Liver (tissue), 9 donors: ENCODE results near the gene CDK11A. TPM values are rescaled to one million over a fixed set of nuclear protein-coding genes. Genes with fewer than 3 reads are reported as not detected.
A peak's percentile ranks its signal among the peaks of the same experiment; 100 is the strongest.
"Not testable (repeated sequence)": the region's sequence is repeated elsewhere in the genome, so short reads cannot be mapped to it uniquely, and the experiment has no call there.

Experiments used
- DNase-seq: peaks from one replicate; pipeline ENCODE4 v3.0.0-alpha.2; 2017; ENCODE audit warnings: low spot score
- H3K27ac ChIP-seq, 2 donors: one replicate each; pipeline ENCODE4 v1.7.0; 2013; ENCODE audit warnings: inconsistent platforms in 2 of 2, low read length in 2 of 2, control low read depth in 1 of 2, low read depth in 1 of 2, mild to moderate bottlenecking in 1 of 2
- H3K27me3 ChIP-seq, 4 donors: one replicate each; pipeline versions ENCODE4 v1.6.1 to v1.7.0; 2013; ENCODE audit warnings: low read length in 3 of 4, inconsistent platforms in 1 of 4, mild to moderate bottlenecking in 1 of 4, moderate library complexity in 1 of 4; ENCODE audit not compliant: control insufficient read depth in 4 of 4, insufficient read depth in 4 of 4
- H3K36me3 ChIP-seq, 4 donors: one replicate each; pipeline versions ENCODE4 v1.6.1 to v1.7.0; 2013; ENCODE audit warnings: low read length in 3 of 4, mild to moderate bottlenecking in 3 of 4, low read depth in 1 of 4, moderate library complexity in 1 of 4; ENCODE audit not compliant: control insufficient read depth in 4 of 4, insufficient read depth in 3 of 4
- H3K4me1 ChIP-seq, 4 donors: one replicate each; pipeline versions ENCODE4 v1.6.1 to v1.7.0; 2013; ENCODE audit warnings: low read length in 3 of 4, mild to moderate bottlenecking in 3 of 4, moderate library complexity in 1 of 4; ENCODE audit not compliant: control insufficient read depth in 4 of 4, insufficient read depth in 4 of 4
- H3K4me3 ChIP-seq, 3 donors: one replicate each; pipeline versions ENCODE4 v1.6.1 to v1.7.0; 2013; ENCODE audit warnings: low read length in 3 of 3, control low read depth in 1 of 3, low read depth in 1 of 3, mild to moderate bottlenecking in 1 of 3
- H3K9ac ChIP-seq, 2 donors: one replicate each; pipeline ENCODE4 v1.7.0; 2013; ENCODE audit warnings: low read length in 2 of 2, mild to moderate bottlenecking in 2 of 2, moderate library complexity in 2 of 2, control low read depth in 1 of 2, low read depth in 1 of 2
- H3K9me3 ChIP-seq, 4 donors: one replicate each; pipeline versions ENCODE4 v1.6.1 to v1.7.0; 2013; ENCODE audit warnings: low read length in 3 of 4; ENCODE audit not compliant: control insufficient read depth in 4 of 4
- CTCF ChIP-seq: fragments of 150-350 bp; IDR thresholded peaks from 2 replicates; pipeline ENCODE4 v1.5.1; 2017; ENCODE audit warnings: improper control_type of control experiment, low read depth, low read length; ENCODE audit not compliant: missing input control
- EGR1 ChIP-seq, 2 donors: IDR thresholded peaks; 2 replicates each; pipeline ENCODE4 v1.6.1; 2016 to 2018; ENCODE audit warnings: antibody characterized with exemption in 2 of 2, low read depth in 2 of 2
- FOXA1 ChIP-seq: IDR thresholded peaks from 2 replicates; pipeline ENCODE4 v1.6.1; 2016; ENCODE audit warnings: antibody characterized with exemption
- FOXA2 ChIP-seq: IDR thresholded peaks from 2 replicates; pipeline ENCODE4 v1.6.1; 2016; ENCODE audit warnings: antibody characterized with exemption
- GABPA ChIP-seq, 2 donors: IDR thresholded peaks in 1 of 2; conservative IDR thresholded peaks in 1 of 2; 2 replicates each; pipeline ENCODE4 v1.6.1; 2016; ENCODE audit warnings: antibody characterized with exemption in 2 of 2, mild to moderate bottlenecking in 1 of 2, moderate library complexity in 1 of 2
- HNF4A ChIP-seq, 2 donors: conservative IDR thresholded peaks; 2 replicates each; pipeline ENCODE4 v1.6.1; 2016; ENCODE audit warnings: antibody characterized with exemption in 2 of 2, mild to moderate bottlenecking in 2 of 2
- HNF4G ChIP-seq: IDR thresholded peaks from 2 replicates; pipeline ENCODE4 v1.6.1; 2016; ENCODE audit warnings: antibody characterized with exemption
- JUND ChIP-seq, 2 donors: IDR thresholded peaks; 2 replicates each; pipeline ENCODE4 v1.6.1; 2016; ENCODE audit warnings: antibody characterized with exemption in 2 of 2
- NR2F2 ChIP-seq: IDR thresholded peaks from 2 replicates; pipeline ENCODE4 v1.6.1; 2016; ENCODE audit warnings: antibody characterized with exemption
- RAD21 ChIP-seq, 2 donors: IDR thresholded peaks; 2 replicates each; pipeline ENCODE4 v1.6.1; 2016; ENCODE audit warnings: antibody characterized with exemption in 2 of 2, mild to moderate bottlenecking in 2 of 2
- RXRA ChIP-seq, 2 donors: IDR thresholded peaks; 2 replicates each; pipeline ENCODE4 v1.6.1; 2017 to 2018; ENCODE audit warnings: antibody characterized with exemption in 2 of 2, mild to moderate bottlenecking in 1 of 2
- SP1 ChIP-seq: IDR thresholded peaks from 2 replicates; pipeline ENCODE4 v1.6.1; 2018; ENCODE audit warnings: antibody characterized with exemption, mild to moderate bottlenecking
- YY1 ChIP-seq: IDR thresholded peaks from 2 replicates; pipeline ENCODE4 v1.6.1; 2016; ENCODE audit warnings: antibody characterized with exemption, mild to moderate bottlenecking
- WGBS: extraction: QIAGEN DNeasy Blood & Tissue Kit; methylation state at CpG from one replicate; pipeline ENCODE4 v1.1.7; 2013; 5-methylcytosine and 5-hydroxymethylcytosine counted together
- polyA plus RNA-seq, 2 donors: library from polyadenylated mRNA; stranded (reverse) in 1 of 2; unstranded in 1 of 2; fragments of 200-250 nt in 1 of 2; fragments of >200 nt in 1 of 2; fragmentation: Nextera tagmentation in 1 of 2; extraction: Ambion mirVana in 1 of 2; gene quantifications; one replicate each; pipeline versions ENCODE4 v1.2.1 to v1.2.3, GENCODE V29; 2013 to 2015
- total RNA-seq, 2 donors: library from RNA; depleted of rRNA; stranded (reverse); fragments of >200 nt; gene quantifications; one replicate each; pipeline ENCODE4 v1.2.3, GENCODE V29; 2014
- TF ChIP-seq, protein P1 (sequence below): IDR thresholded peaks from 2 replicates; pipeline ENCODE4 v1.6.1; 2016; ENCODE audit warnings: antibody characterized with exemption
- TF ChIP-seq, protein P2 (sequence below): IDR thresholded peaks from 2 replicates; pipeline ENCODE4 v1.6.1; 2016; ENCODE audit warnings: antibody characterized with exemption
- donor health status: healthy.
- donor health status: healthy.
- donor health status: healthy.
- donor health status: healthy.
- donor health status: healthy.

The CDK11A gene
- 10 to 100 TPM; 13.8 to 17.0 TPM for total RNA-seq
- polyA plus RNA-seq = 10 to 100 TPM; 13.7 to 14.1 TPM

- under 1% methylated on average over 56 of the region's 78 CpGs for WGBS
- Histone ChIP-seq H3K9ac (peak within 1 kb of the TSS in 1 of 2 donors; percentile 65), H3K4me3 (peak within 1 kb of the TSS; percentile 61 to 80 (median 78)), H3K27ac (peak within 1 kb of the TSS; percentile 71 to 81), H3K36me3 (peaks cover 0 to 12% (median 7%) of the 10 kb centered on the region in 4 donors)
- H3K27me3 ChIP-seq, H3K4me1 ChIP-seq, H3K9me3 ChIP-seq: not testable (repeated sequence)
- DNase-seq = peak; percentile 88
- TF ChIP-seq FOXA1 (peak; percentile 41), EGR1 (IDR thresholded peaks at IDR 0.05; ENCODE audit: low read depth in 2 of 2) (peak; percentile 46 to 60), RAD21 (IDR thresholded peaks at IDR 0.05) (peak in 1 of 2 donors; percentile 33), JUND (IDR thresholded peaks at IDR 0.05) (peak in 1 of 2 donors; percentile 62), YY1 (peak; percentile 48), NR2F2 (peak; percentile 85), RXRA (IDR thresholded peaks at IDR 0.05) (peak; percentile 76 to 81), GABPA (IDR thresholded peaks at IDR 0.05 in 1 of 2, conservative IDR thresholded peaks at IDR 0.05 in 1 of 2) (peak; percentile 79 to 94), SP1 (peak; percentile 68), HNF4A (conservative IDR thresholded peaks at IDR 0.05) (peak; percentile 47 to 66)
- TF ChIP-seq, protein P1, sequence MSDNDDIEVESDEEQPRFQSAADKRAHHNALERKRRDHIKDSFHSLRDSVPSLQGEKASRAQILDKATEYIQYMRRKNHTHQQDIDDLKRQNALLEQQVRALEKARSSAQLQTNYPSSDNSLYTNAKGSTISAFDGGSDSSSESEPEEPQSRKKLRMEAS = peak; percentile 66
- TF ChIP-seq, protein P2, sequence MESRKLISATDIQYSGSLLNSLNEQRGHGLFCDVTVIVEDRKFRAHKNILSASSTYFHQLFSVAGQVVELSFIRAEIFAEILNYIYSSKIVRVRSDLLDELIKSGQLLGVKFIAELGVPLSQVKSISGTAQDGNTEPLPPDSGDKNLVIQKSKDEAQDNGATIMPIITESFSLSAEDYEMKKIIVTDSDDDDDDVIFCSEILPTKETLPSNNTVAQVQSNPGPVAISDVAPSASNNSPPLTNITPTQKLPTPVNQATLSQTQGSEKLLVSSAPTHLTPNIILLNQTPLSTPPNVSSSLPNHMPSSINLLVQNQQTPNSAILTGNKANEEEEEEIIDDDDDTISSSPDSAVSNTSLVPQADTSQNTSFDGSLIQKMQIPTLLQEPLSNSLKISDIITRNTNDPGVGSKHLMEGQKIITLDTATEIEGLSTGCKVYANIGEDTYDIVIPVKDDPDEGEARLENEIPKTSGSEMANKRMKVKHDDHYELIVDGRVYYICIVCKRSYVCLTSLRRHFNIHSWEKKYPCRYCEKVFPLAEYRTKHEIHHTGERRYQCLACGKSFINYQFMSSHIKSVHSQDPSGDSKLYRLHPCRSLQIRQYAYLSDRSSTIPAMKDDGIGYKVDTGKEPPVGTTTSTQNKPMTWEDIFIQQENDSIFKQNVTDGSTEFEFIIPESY = peak; percentile 62
Observed at GRCh38 chr1:1724035-1724864, at the start of gene CDK11A. Gene CDK11A (minus strand): TSS chr1:1724357. CDS start chr1:1722818, 1,539 bp downstream.

- H3K9me3 ChIP-seq = peaks cover 0 to 3% (median 1%) of the 10 kb centered on the region in 4 donors
- H3K9ac ChIP-seq = no peak overlapping the region
- H3K27ac ChIP-seq = peak overlapping the region in 1 of 2 donors; percentile 12
- H3K4me3 ChIP-seq = no peak overlapping the region
- H3K27me3 ChIP-seq = no peaks in the 10 kb centered on the region
- no peak for DNase-seq
- TF ChIP-seq RXRA (IDR thresholded peaks at IDR 0.05) (no peak), NR2F2 (no peak), FOXA2 (no peak), GABPA (IDR thresholded peaks at IDR 0.05 in 1 of 2, conservative IDR thresholded peaks at IDR 0.05 in 1 of 2) (no peak), SP1 (no peak), CTCF (no peak), EGR1 (IDR thresholded peaks at IDR 0.05; ENCODE audit: low read depth in 2 of 2) (no peak), HNF4G (no peak)
- 82% methylated on average over 4 of the region's 4 CpGs for WGBS
- H3K36me3 ChIP-seq = peaks cover 2 to 11% (median 6%) of the 10 kb centered on the region in 4 donors
- peaks cover 8 to 36% (median 23%) of the 10 kb centered on the region in 4 donors for H3K4me1 ChIP-seq
Observed at GRCh38 chr1:1773874-1774273, 49.7 kb upstream of the CDK11A start.
